ENCODE measurements around the gene IGFBP2.

IGFBP2 gene

GRCh38 chr2:216608525-216608924, 24.7 kb upstream of the IGFBP2 start:
- Histone ChIP-seq H3K9ac (no peak overlapping the region), H3K27ac (no peak overlapping the region), H3K36me3 (no peaks in the 10 kb centered on the region), H3K4me3 (no peak overlapping the region), H3K4me2 (peak overlapping the region; percentile 85; the same call in 1 of the 2 replicates), H4K20me1 (no peaks in the 10 kb centered on the region), H3K4me1 (peaks cover 50% of the 10 kb centered on the region), H3K27me3 (no peaks in the 10 kb centered on the region), H3K9me3 (no peaks in the 10 kb centered on the region; the same call in 1 of the 2 replicates)
- TF ChIP-seq Cebpa-rat (IDR thresholded peaks at IDR 0.05) = no peak

- Histone ChIP-seq H3K9ac (no peak overlapping the region), H3K27me3 (no peaks in the 10 kb centered on the region), H3K4me2 (peak overlapping the region; percentile 71), H3K4me1 (peaks cover 58% of the 10 kb centered on the region), H4K20me1 (no peaks in the 10 kb centered on the region), H3K36me3 (no peaks in the 10 kb centered on the region), H3K27ac (no peak overlapping the region), H3K4me3 (no peak overlapping the region), H3K9me3 (no peaks in the 10 kb centered on the region)
- TF ChIP-seq Cebpa-rat (IDR thresholded peaks at IDR 0.05) = no peak
Observed at GRCh38 chr2:216615298-216616082, 17.7 kb upstream of the IGFBP2 start.

- no peaks in the 10 kb centered on the region for H3K27me3 ChIP-seq
- no peak for TF ChIP-seq Cebpa-rat (IDR thresholded peaks at IDR 0.05)
- no peak overlapping the region for H3K4me3 ChIP-seq
- no peaks in the 10 kb centered on the region for H3K36me3 ChIP-seq
- H3K4me1 ChIP-seq = peaks cover 65% of the 10 kb centered on the region
- no peak overlapping the region for H3K9ac ChIP-seq
- H3K9me3 ChIP-seq = no peaks in the 10 kb centered on the region
- H3K27ac ChIP-seq = no peak overlapping the region
- H4K20me1 ChIP-seq = no peaks in the 10 kb centered on the region
- peak overlapping the region; percentile 71 for H3K4me2 ChIP-seq
Observed at GRCh38 chr2:216616083-216616678, 17.0 kb upstream of the IGFBP2 start.

GRCh38 chr2:216617159-216617815, 15.9 kb upstream of the IGFBP2 start:
- Histone ChIP-seq H3K36me3 (no peaks in the 10 kb centered on the region), H3K9ac (0 out of 2 replicates have a peak overlapping the region, but pooled peaks have one; percentile 42), H3K4me1 (peaks cover 76% of the 10 kb centered on the region), H3K4me2 (peak overlapping the region; percentile 71), H3K27me3 (no peaks in the 10 kb centered on the region), H4K20me1 (no peaks in the 10 kb centered on the region), H3K4me3 (peak overlapping the region; percentile 34; the same call in 1 of the 2 replicates), H3K27ac (peak overlapping the region; percentile 94), H3K9me3 (no peaks in the 10 kb centered on the region)
- TF ChIP-seq Cebpa-rat (IDR thresholded peaks at IDR 0.05) = no peak

- no peaks in the 10 kb centered on the region for H3K27me3 ChIP-seq
Observed at GRCh38 chr2:216618785-216619184, 14.4 kb upstream of the IGFBP2 start.

GRCh38 chr2:216619411-216620393, 13.5 kb upstream of the IGFBP2 start:
- H3K36me3 ChIP-seq = no peaks in the 10 kb centered on the region
- no peaks in the 10 kb centered on the region for H4K20me1 ChIP-seq
- H3K4me1 ChIP-seq = peaks cover 100% of the 10 kb centered on the region
- peak; percentile 67; the same call in 1 of the 2 replicates for TF ChIP-seq Cebpa-rat (IDR thresholded peaks at IDR 0.05)
- H3K27ac ChIP-seq = peak overlapping the region; percentile 94
- peak overlapping the region; percentile 78 for H3K9ac ChIP-seq
- no peaks in the 10 kb centered on the region for H3K27me3 ChIP-seq
- H3K4me3 ChIP-seq = peak overlapping the region; percentile 50
- peak overlapping the region; percentile 71 for H3K4me2 ChIP-seq
- H3K9me3 ChIP-seq = peaks cover 5% of the 10 kb centered on the region; the same call in 1 of the 2 replicates

More at GRCh38 chr2:216618785-216619184, 14.4 kb upstream of the IGFBP2 start:
- Histone ChIP-seq H3K27ac (peak overlapping the region; percentile 94), H3K9ac (peak overlapping the region; percentile 78), H3K36me3 (no peaks in the 10 kb centered on the region), H3K9me3 (no peaks in the 10 kb centered on the region), H3K4me2 (peak overlapping the region; percentile 71), H3K4me3 (peak overlapping the region; percentile 50), H4K20me1 (no peaks in the 10 kb centered on the region), H3K4me1 (peaks cover 91% of the 10 kb centered on the region)
- no peak for TF ChIP-seq Cebpa-rat (IDR thresholded peaks at IDR 0.05)

- H3K4me2 ChIP-seq = peak overlapping the region; percentile 71
- TF ChIP-seq Cebpa-rat (IDR thresholded peaks at IDR 0.05) = no peak
- no peaks in the 10 kb centered on the region for H3K36me3 ChIP-seq
- peak overlapping the region; percentile 94 for H3K27ac ChIP-seq
- H3K4me1 ChIP-seq = peaks cover 94% of the 10 kb centered on the region
- peak overlapping the region; percentile 5; the same call in 1 of the 2 replicates for H3K4me3 ChIP-seq
- peak overlapping the region; percentile 78 for H3K9ac ChIP-seq
- peaks cover 5% of the 10 kb centered on the region; the same call in 1 of the 2 replicates for H3K9me3 ChIP-seq
- no peaks in the 10 kb centered on the region for H4K20me1 ChIP-seq
- no peaks in the 10 kb centered on the region for H3K27me3 ChIP-seq
Observed at GRCh38 chr2:216620786-216621185, 12.4 kb upstream of the IGFBP2 start.

- TF ChIP-seq Cebpa-rat (IDR thresholded peaks at IDR 0.05) = no peak
- no peaks in the 10 kb centered on the region for H3K36me3 ChIP-seq
- peak overlapping the region; percentile 94 for H3K27ac ChIP-seq
- no peaks in the 10 kb centered on the region for H3K27me3 ChIP-seq
- peaks cover 5% of the 10 kb centered on the region; the same call in 1 of the 2 replicates for H3K9me3 ChIP-seq
- H3K4me2 ChIP-seq = peak overlapping the region; percentile 71
- H3K4me1 ChIP-seq = peaks cover 91% of the 10 kb centered on the region
- H3K4me3 ChIP-seq = peak overlapping the region; percentile 5; the same call in 1 of the 2 replicates
- H4K20me1 ChIP-seq = no peaks in the 10 kb centered on the region
- H3K9ac ChIP-seq = peak overlapping the region; percentile 78
Observed at GRCh38 chr2:216621292-216621691, 11.9 kb upstream of the IGFBP2 start.

GRCh38 chr2:216622526-216622925, 10.7 kb upstream of the IGFBP2 start:
- Histone ChIP-seq H3K4me1 (peaks cover 84% of the 10 kb centered on the region), H3K9me3 (peaks cover 5% of the 10 kb centered on the region; the same call in 1 of the 2 replicates), H3K27ac (peak overlapping the region; percentile 94; the same call in 1 of the 2 replicates), H3K9ac (no peak overlapping the region), H3K4me2 (peak overlapping the region; percentile 71), H4K20me1 (no peaks in the 10 kb centered on the region), H3K36me3 (no peaks in the 10 kb centered on the region), H3K27me3 (no peaks in the 10 kb centered on the region), H3K4me3 (no peak overlapping the region)
- no peak for TF ChIP-seq Cebpa-rat (IDR thresholded peaks at IDR 0.05)

Data from BLaER1 (cell line).